ENCODE results near the gene KRT78. TPM values are rescaled to one million over a fixed set of nuclear protein-coding genes. Genes with fewer than 3 reads are reported as not detected.

Gene KRT78
- total and polyA plus RNA-seq, 2 of the 13 experiments (the other 11 are each of a cell fraction or from before 2014, with no cell fraction given), result not detected

DNA sequence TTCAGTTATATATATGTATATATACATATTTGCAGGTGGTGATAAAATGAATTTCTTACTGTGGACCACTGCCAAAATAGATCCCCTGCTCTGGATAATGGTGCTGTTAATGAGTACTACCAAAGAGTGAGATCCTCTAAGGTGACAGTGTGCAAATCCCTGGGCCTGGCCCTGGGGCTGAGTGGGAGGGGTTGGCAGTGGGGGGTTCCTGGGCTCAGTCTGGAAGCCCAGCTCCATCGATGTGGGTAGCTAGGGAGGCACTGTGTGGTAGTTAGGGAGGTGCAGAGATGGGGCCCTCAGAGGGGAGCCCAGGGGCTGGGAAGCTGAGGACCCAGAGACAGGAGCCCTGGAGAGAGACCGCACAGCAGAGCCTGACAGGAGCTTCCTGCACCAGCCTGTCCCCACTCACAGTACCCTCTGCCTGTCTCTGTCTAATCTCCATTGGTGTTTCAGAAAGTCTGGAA lies 47.0 kb upstream of the KRT78 start:
- in situ Hi-C loops (cut with HindIII; ENCODE audit: extremely low pct_ligation_motif_present, low pct_unique_long_range_greater_than_20kb) (no loop called here), intact Hi-C loops (cut with micrococcal nuclease; ENCODE audit: unreplicated experiment) (no loop called here)
- no peak overlapping the region for H3K4me2 ChIP-seq (ENCODE audit: low read depth, low read length)
- TF ChIP-seq, protein P1, sequence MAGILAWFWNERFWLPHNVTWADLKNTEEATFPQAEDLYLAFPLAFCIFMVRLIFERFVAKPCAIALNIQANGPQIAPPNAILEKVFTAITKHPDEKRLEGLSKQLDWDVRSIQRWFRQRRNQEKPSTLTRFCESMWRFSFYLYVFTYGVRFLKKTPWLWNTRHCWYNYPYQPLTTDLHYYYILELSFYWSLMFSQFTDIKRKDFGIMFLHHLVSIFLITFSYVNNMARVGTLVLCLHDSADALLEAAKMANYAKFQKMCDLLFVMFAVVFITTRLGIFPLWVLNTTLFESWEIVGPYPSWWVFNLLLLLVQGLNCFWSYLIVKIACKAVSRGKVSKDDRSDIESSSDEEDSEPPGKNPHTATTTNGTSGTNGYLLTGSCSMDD (CRISPR knock-in tag; IDR thresholded peaks at IDR 0.05), result no peak
- TF ChIP-seq POLR2A (IDR thresholded peaks at IDR 0.05; ENCODE audit: insufficient read depth in 1 of 2, low read depth in 2 of 2, low read length in 2 of 2) (peak in 1 of 2 experiments; percentile 50; a peak in 2 of 4 replicates), HMG20B (CRISPR knock-in tag; conservative IDR thresholded peaks at IDR 0.05) (no peak), ZNF841 (CRISPR knock-in tag; IDR thresholded peaks at IDR 0.05; ENCODE audit: borderline replicate concordance) (no peak), TCF7 (IDR thresholded peaks at IDR 0.05; ENCODE audit: low read depth) (no peak), RELA (CRISPR knock-in tag; IDR thresholded peaks at IDR 0.05) (no peak), NCOA5 (CRISPR knock-in tag; IDR thresholded peaks at IDR 0.05) (no peak), MEIS1 (CRISPR knock-in tag; IDR thresholded peaks at IDR 0.05; ENCODE audit: borderline replicate concordance) (no peak), ZNF543 (CRISPR knock-in tag; IDR thresholded peaks at IDR 0.05) (peak; percentile 25; the same call in 1 of the 2 replicates), MAFG (CRISPR knock-in tag; IDR thresholded peaks at IDR 0.05) (no peak), NPAS2 (CRISPR knock-in tag; IDR thresholded peaks at IDR 0.05; ENCODE audit: borderline replicate concordance) (no peak), ZFX (CRISPR knock-in tag; IDR thresholded peaks at IDR 0.05; ENCODE audit: low read depth) (0 out of 2 replicates have a peak, but pooled peaks have one; percentile 2), CHD2 (IDR thresholded peaks at IDR 0.05; ENCODE audit: low read depth, low read length) (0 out of 2 replicates have a peak, but pooled peaks have one; percentile 3)
- TF ChIP-seq, protein P2, sequence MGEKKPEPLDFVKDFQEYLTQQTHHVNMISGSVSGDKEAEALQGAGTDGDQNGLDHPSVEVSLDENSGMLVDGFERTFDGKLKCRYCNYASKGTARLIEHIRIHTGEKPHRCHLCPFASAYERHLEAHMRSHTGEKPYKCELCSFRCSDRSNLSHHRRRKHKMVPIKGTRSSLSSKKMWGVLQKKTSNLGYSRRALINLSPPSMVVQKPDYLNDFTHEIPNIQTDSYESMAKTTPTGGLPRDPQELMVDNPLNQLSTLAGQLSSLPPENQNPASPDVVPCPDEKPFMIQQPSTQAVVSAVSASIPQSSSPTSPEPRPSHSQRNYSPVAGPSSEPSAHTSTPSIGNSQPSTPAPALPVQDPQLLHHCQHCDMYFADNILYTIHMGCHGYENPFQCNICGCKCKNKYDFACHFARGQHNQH (CRISPR knock-in tag; IDR thresholded peaks at IDR 0.05), result no peak
- TF ChIP-seq, protein P3, sequence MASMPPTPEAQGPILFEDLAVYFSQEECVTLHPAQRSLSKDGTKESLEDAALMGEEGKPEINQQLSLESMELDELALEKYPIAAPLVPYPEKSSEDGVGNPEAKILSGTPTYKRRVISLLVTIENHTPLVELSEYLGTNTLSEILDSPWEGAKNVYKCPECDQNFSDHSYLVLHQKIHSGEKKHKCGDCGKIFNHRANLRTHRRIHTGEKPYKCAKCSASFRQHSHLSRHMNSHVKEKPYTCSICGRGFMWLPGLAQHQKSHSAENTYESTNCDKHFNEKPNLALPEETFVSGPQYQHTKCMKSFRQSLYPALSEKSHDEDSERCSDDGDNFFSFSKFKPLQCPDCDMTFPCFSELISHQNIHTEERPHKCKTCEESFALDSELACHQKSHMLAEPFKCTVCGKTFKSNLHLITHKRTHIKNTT (CRISPR knock-in tag; IDR thresholded peaks at IDR 0.05), result no peak
- TF ChIP-seq, protein P4, sequence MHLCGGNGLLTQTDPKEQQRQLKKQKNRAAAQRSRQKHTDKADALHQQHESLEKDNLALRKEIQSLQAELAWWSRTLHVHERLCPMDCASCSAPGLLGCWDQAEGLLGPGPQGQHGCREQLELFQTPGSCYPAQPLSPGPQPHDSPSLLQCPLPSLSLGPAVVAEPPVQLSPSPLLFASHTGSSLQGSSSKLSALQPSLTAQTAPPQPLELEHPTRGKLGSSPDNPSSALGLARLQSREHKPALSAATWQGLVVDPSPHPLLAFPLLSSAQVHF (CRISPR knock-in tag; IDR thresholded peaks at IDR 0.05), result no peak
- TF ChIP-seq, protein P5, sequence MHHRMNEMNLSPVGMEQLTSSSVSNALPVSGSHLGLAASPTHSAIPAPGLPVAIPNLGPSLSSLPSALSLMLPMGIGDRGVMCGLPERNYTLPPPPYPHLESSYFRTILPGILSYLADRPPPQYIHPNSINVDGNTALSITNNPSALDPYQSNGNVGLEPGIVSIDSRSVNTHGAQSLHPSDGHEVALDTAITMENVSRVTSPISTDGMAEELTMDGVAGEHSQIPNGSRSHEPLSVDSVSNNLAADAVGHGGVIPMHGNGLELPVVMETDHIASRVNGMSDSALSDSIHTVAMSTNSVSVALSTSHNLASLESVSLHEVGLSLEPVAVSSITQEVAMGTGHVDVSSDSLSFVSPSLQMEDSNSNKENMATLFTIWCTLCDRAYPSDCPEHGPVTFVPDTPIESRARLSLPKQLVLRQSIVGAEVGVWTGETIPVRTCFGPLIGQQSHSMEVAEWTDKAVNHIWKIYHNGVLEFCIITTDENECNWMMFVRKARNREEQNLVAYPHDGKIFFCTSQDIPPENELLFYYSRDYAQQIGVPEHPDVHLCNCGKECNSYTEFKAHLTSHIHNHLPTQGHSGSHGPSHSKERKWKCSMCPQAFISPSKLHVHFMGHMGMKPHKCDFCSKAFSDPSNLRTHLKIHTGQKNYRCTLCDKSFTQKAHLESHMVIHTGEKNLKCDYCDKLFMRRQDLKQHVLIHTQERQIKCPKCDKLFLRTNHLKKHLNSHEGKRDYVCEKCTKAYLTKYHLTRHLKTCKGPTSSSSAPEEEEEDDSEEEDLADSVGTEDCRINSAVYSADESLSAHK (CRISPR knock-in tag; IDR thresholded peaks at IDR 0.05; ENCODE audit: borderline replicate concordance), result no peak

More for the DNA sequence above, 47.0 kb upstream of the KRT78 start:
- WGBS (ENCODE audit: low lambda C conversion rate), result 0% methylated on average over 1 of the region's 2 CpGs
- no peak for DNase-seq (ENCODE audit: low spot score)
- ATAC-seq, result peak; percentile 61
- no peak overlapping the region for H2AFZ ChIP-seq (ENCODE audit: low read length)
- peaks cover 8% of the 10 kb centered on the region for H3K79me2 ChIP-seq (ENCODE audit: insufficient read depth, low read length)
- H3K36me3 ChIP-seq (replicated peaks in 1 of 2; ENCODE audit: control insufficient read depth in 1 of 2, insufficient read depth in 2 of 2, low read length in 2 of 2), result peaks cover 14 to 40% of the 10 kb centered on the region in 2 experiments
- FAIRE-seq, result no peak
- H4K20me1 ChIP-seq (ENCODE audit: insufficient read depth, low read length), result peaks cover 40% of the 10 kb centered on the region
- H3K9me3 ChIP-seq (ENCODE audit: low read length), result no peaks in the 10 kb centered on the region
- H3K27me3 ChIP-seq (ENCODE audit: control insufficient read depth in 1 of 2, insufficient read depth in 2 of 2, low read length in 2 of 2), result no peaks in the 10 kb centered on the region
- H3K4me1 ChIP-seq (ENCODE audit: insufficient read depth, low read length), result peaks cover 51% of the 10 kb centered on the region
- ChIA-PET POLR2A (interaction anchor here (0.9 to 18.0 kb wide), 9 partner anchors 9 to 97 kb away, joined by 3 to 437 read pairs (median 17); partner anchors contain the start of genes KRT18 and KRT8), CTCF (ENCODE audit: low intra/inter-chr PET ratio, low total read pairs) (interaction anchor here (0.8 to 1.0 kb wide), 3 partner anchors 12 to 85 kb away, joined by 3 to 5 read pairs (median 3); no protein-coding TSS in a partner anchor)
- no peak overlapping the region for H3K4me3 ChIP-seq (replicated peaks in 1 of 3; ENCODE audit: insufficient read depth in 1 of 3, low read depth in 2 of 3, low read length in 3 of 3)
- BruUV-seq (replicated peaks), result no TSS peak
- no peak overlapping the region for H3K9ac ChIP-seq (ENCODE audit: insufficient read depth, low read depth, low read length)
- H3K27ac ChIP-seq (ENCODE audit: extremely low read length, insufficient read depth, low read length), result peak overlapping the region; percentile 36
